ENCODE results near the gene NALF2. TPM values are rescaled to one million over a fixed set of nuclear protein-coding genes. Genes with fewer than 3 reads are reported as not detected.

Gene NALF2
- total and polyA plus RNA-seq, 2 of the 13 experiments (the other 11 are each of a cell fraction or from before 2014, with no cell fraction given) = 2.2 to 4.0 TPM

- POLR2A ChIA-PET = no interaction called here
- DNase-seq (ENCODE audit: low spot score) (no peak), FAIRE-seq (no peak), ATAC-seq (peak; percentile 33)
- Histone ChIP-seq H3K27me3 (ENCODE audit: control insufficient read depth in 1 of 2, insufficient read depth in 2 of 2, low read length in 2 of 2) (no peaks in the 10 kb centered on the region; a peak in 1 of 5 replicates), H3K4me2 (ENCODE audit: low read depth, low read length) (peak overlapping the region; percentile 61), H3K36me3 (replicated peaks in 1 of 2; ENCODE audit: control insufficient read depth in 1 of 2, insufficient read depth in 2 of 2, low read length in 2 of 2) (no peaks in the 10 kb centered on the region), H3K27ac (ENCODE audit: extremely low read length, insufficient read depth, low read length) (peak overlapping the region; percentile 63), H2AFZ (ENCODE audit: low read length) (no peak overlapping the region), H3K9ac (ENCODE audit: insufficient read depth, low read depth, low read length) (peak overlapping the region; percentile 54), H4K20me1 (ENCODE audit: insufficient read depth, low read length) (0 out of 2 replicates have a peak, but pooled peaks cover 3% of the 10 kb centered on the region), H3K4me1 (ENCODE audit: insufficient read depth, low read length) (peaks cover 45% of the 10 kb centered on the region), H3K9me3 (ENCODE audit: low read length) (no peaks in the 10 kb centered on the region), H3K4me3 (replicated peaks in 1 of 3; ENCODE audit: insufficient read depth in 1 of 3, low read depth in 2 of 3, low read length in 3 of 3) (peak overlapping the region; percentile 55 to 75 (median 63); a peak in 5 of 6 replicates), H3K79me2 (ENCODE audit: insufficient read depth, low read length) (peaks cover 6% of the 10 kb centered on the region)
- CTCF ChIA-PET (ENCODE audit: low intra/inter-chr PET ratio, low total read pairs) = no interaction called here
- in situ Hi-C loops (cut with HindIII; ENCODE audit: extremely low pct_ligation_motif_present, low pct_unique_long_range_greater_than_20kb) (no loop called here), intact Hi-C loops (cut with micrococcal nuclease; ENCODE audit: unreplicated experiment) (loop anchor here (1.0 to 2.0 kb wide), 2 partner anchors 51 to 110 kb away; no protein-coding TSS in a partner anchor)
- TF ChIP-seq SIX1 (CRISPR knock-in tag; IDR thresholded peaks at IDR 0.05; ENCODE audit: borderline replicate concordance) (no peak), UBTF (CRISPR knock-in tag; IDR thresholded peaks at IDR 0.05) (peak; percentile 3; the same call in 1 of the 2 replicates), RXRB (CRISPR knock-in tag; IDR thresholded peaks at IDR 0.05; ENCODE audit: borderline replicate concordance) (no peak), HNRNPLL (IDR thresholded peaks at IDR 0.05; ENCODE audit: low read depth, low read length, poor library complexity, severe bottlenecking) (peak; percentile 2), ZNF800 (CRISPR knock-in tag; IDR thresholded peaks at IDR 0.05) (0 out of 2 replicates have a peak, but pooled peaks have one; percentile 21), ZNF160 (CRISPR knock-in tag; IDR thresholded peaks at IDR 0.05) (0 out of 2 replicates have a peak, but pooled peaks have one; percentile 9), GABPA (IDR thresholded peaks at IDR 0.05; ENCODE audit: low read depth, low read length) (peak; percentile 23; the same call in 1 of the 2 replicates), GABPA (CRISPR knock-in tag; IDR thresholded peaks at IDR 0.05; ENCODE audit: low read depth) (no peak), GABPB1 (CRISPR knock-in tag; IDR thresholded peaks at IDR 0.05) (peak; percentile 4; the same call in 1 of the 2 replicates), ZNF777 (CRISPR knock-in tag; IDR thresholded peaks at IDR 0.05) (peak; percentile 87), NFYC (CRISPR knock-in tag; IDR thresholded peaks at IDR 0.05) (no peak), STAG1 (CRISPR knock-in tag; IDR thresholded peaks at IDR 0.05) (no peak)
- TSS peak; percentile 45 for BruUV-seq (replicated peaks)
- WGBS (ENCODE audit: low lambda C conversion rate) = no CpG with 5 or more reads among the region's 146 CpGs
These were observed 793 bp downstream of the NALF2 start for GRCh38 chrX:69504626-69505612.

All from HepG2 (cell line).